CD14-positive monocyte (primary cell): ENCODE data around the gene ZNF844. TPM values are rescaled to one million over a fixed set of nuclear protein-coding genes. Genes with fewer than 3 reads are reported as not detected.

ENCODE experiments used
- DNase-seq, 3 donors: peaks; one replicate each; pipeline ENCODE4 v3.0.0-alpha.2; 2011 to 2022
- H2AFZ ChIP-seq: 2 replicates; pipeline ENCODE4 v1.6.0; 2012; ENCODE audit warnings: mild to moderate bottlenecking, low read depth, low read length, inconsistent platforms; ENCODE audit not compliant: insufficient read depth, poor library complexity, severe bottlenecking
- H3K27ac ChIP-seq, 2 donors: 1 replicate in 1 of 2; 2 replicates in 1 of 2; pipeline ENCODE4 v1.5.1; 2012 to 2013; ENCODE audit warnings: low read length in 2 of 2, control low read depth in 1 of 2, inconsistent platforms in 1 of 2, low read depth in 1 of 2, mild to moderate bottlenecking in 1 of 2
- H3K27me3 ChIP-seq, 2 donors: one replicate each; pipeline versions ENCODE4 v1.6.0 to v1.6.1; 2011 to 2013; ENCODE audit warnings: low read length in 2 of 2; ENCODE audit not compliant: control insufficient read depth in 2 of 2, insufficient read depth in 2 of 2
- H3K36me3 ChIP-seq, 2 donors: replicated peaks in 1 of 2; 1 replicate in 1 of 2; 2 replicates in 1 of 2; pipeline versions ENCODE4 v1.5.1 to v1.6.1; 2012 to 2013; ENCODE audit warnings: low read length in 2 of 2, control low read depth in 1 of 2, inconsistent platforms in 1 of 2, mild to moderate bottlenecking in 1 of 2; ENCODE audit not compliant: insufficient read depth in 2 of 2, control insufficient read depth in 1 of 2
- H3K4me1 ChIP-seq, 2 donors: 1 replicate in 1 of 2; 2 replicates in 1 of 2; pipeline versions ENCODE4 v1.5.1 to v1.6.1; 2012 to 2013; ENCODE audit warnings: low read length in 2 of 2, control low read depth in 1 of 2, inconsistent platforms in 1 of 2, mild to moderate bottlenecking in 1 of 2, moderate library complexity in 1 of 2; ENCODE audit not compliant: insufficient read depth in 2 of 2, control insufficient read depth in 1 of 2
- H3K4me2 ChIP-seq: replicated peaks from 2 replicates; pipeline ENCODE3; 2012; ENCODE audit warnings: low read length, moderate library complexity, mild to moderate bottlenecking; ENCODE audit not compliant: poor library complexity, severe bottlenecking; ENCODE audit errors: extremely low read depth
- H3K4me3 ChIP-seq, 3 experiments: fragments of 200-600 bp in 1 of 3; sonication (generic) in 1 of 3; replicated peaks in 1 of 3; 1 replicate in 2 of 3; 2 replicates in 1 of 3; pipeline ENCODE4 v1.5.1; 2011 to 2013; ENCODE audit warnings: low read length in 3 of 3, mild to moderate bottlenecking in 3 of 3, control low read depth in 2 of 3, low read depth in 2 of 3, inconsistent platforms in 1 of 3, moderate library complexity in 1 of 3
- H3K79me2 ChIP-seq: 2 replicates; pipeline ENCODE4 v1.6.0; 2012; ENCODE audit warnings: mild to moderate bottlenecking, control low read depth, inconsistent platforms, low read length, moderate library complexity; ENCODE audit not compliant: insufficient read depth
- H3K9ac ChIP-seq: 2 replicates; pipeline ENCODE4 v1.6.0; 2017; ENCODE audit warnings: low read length, mild to moderate bottlenecking; ENCODE audit not compliant: insufficient read depth, poor library complexity, severe bottlenecking
- H3K9me3 ChIP-seq, 2 donors: replicated peaks in 1 of 2; 1 replicate in 1 of 2; 2 replicates in 1 of 2; pipeline versions ENCODE4 v1.5.1 to v1.6.1; 2012 to 2013; ENCODE audit warnings: low read length in 2 of 2, control low read depth in 1 of 2; ENCODE audit not compliant: control insufficient read depth in 1 of 2, insufficient read depth in 1 of 2
- H4K20me1 ChIP-seq: 2 replicates; pipeline ENCODE4 v1.6.0; 2012; ENCODE audit warnings: mild to moderate bottlenecking, low read length, control low read depth, moderate library complexity; ENCODE audit not compliant: insufficient read depth
- H3K27ac Mint-ChIP-seq, 7 donors: one replicate each; pipeline ENCODE4 v1.8.0; 2020; ENCODE audit warnings: mild to moderate bottlenecking in 7 of 7, mixed read lengths in 7 of 7, moderate library complexity in 6 of 7, inconsistent platforms in 2 of 7
- H3K27me3 Mint-ChIP-seq, 3 donors: one replicate each; pipeline ENCODE4 v1.8.0; 2021 to 2022; ENCODE audit warnings: low read depth in 3 of 3, mild to moderate bottlenecking in 3 of 3, mixed read lengths in 3 of 3, moderate library complexity in 3 of 3, inconsistent platforms in 1 of 3
- H3K36me3 Mint-ChIP-seq, 2 donors: one replicate each; pipeline ENCODE4 v1.8.0; 2020; ENCODE audit warnings: mixed read lengths in 2 of 2, inconsistent platforms in 1 of 2, mild to moderate bottlenecking in 1 of 2
- H3K4me1 Mint-ChIP-seq: one replicate; pipeline ENCODE4 v1.8.0; 2020; ENCODE audit warnings: mild to moderate bottlenecking, mixed read lengths
- H3K4me3 Mint-ChIP-seq, 2 donors: one replicate each; pipeline ENCODE4 v1.8.0; 2020; ENCODE audit warnings: mild to moderate bottlenecking in 2 of 2, mixed read lengths in 2 of 2, moderate library complexity in 1 of 2
- H3K9me3 Mint-ChIP-seq, 7 donors: one replicate each; pipeline ENCODE4 v1.8.0; 2020 to 2022; ENCODE audit warnings: mixed read lengths in 7 of 7, mild to moderate bottlenecking in 6 of 7, moderate library complexity in 6 of 7, inconsistent platforms in 2 of 7
- WGBS: methylation state at CpG from one replicate; pipeline ENCODE4 v1.1.5; 2013; ENCODE audit warnings: missing lambda C conversion rate; ENCODE audit not compliant: insufficient coverage; 5-methylcytosine and 5-hydroxymethylcytosine counted together
- intact Hi-C, 2 donors: fragments of 100-400 bp; cut with micrococcal nuclease; formaldehyde crosslinking; loops; one replicate each; pipeline versions ENCODE4 v1.15.0 to v1.15.1; 2023
- polyA plus RNA-seq, 3 donors: library from polyadenylated mRNA; depleted of rRNA in 1 of 3; unstranded in 2 of 3; stranded (reverse) in 1 of 3; fragments of 300-500 nt in 2 of 3; fragments of >200 nt in 1 of 3; fragmentation: Illumina TruSeq in 2 of 3; gene quantifications; 1 replicate in 2 of 3; 2 replicates in 1 of 3; pipeline ENCODE4 v1.2.3, GENCODE V29; 2012 to 2021
- TF ChIP-seq, protein P1 (sequence below): fragments of 200-600 bp; IDR thresholded peaks from one replicate; pipeline ENCODE4 v1.8.0; 2022; ENCODE audit warnings: antibody characterized with exemption, mild to moderate bottlenecking

The ZNF844 gene
- polyA plus RNA-seq, 3 donors = 1.9 to 2.2 (median 2.0) TPM

DNA sequence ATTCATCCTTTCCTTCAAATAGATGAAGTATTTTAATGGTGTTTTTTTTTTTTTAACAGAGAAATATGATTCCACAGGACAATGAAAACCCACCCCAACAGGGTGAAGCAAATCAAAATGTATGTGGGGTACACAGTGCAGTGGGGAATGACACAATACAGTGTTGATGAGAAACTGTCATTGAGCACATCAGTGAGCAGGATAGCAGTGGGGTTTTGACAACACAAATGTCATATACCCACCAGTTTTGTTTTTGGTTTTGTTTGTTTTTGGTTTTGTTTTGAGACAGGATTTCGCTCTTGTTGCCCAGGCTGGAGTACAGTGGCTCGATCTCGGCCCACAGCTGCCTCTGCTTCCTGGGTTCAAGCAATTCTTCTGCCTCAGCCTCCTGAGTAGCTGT, 29.2 kb downstream of the ZNF844 start:
- Histone ChIP-seq H4K20me1 (no peaks in the 10 kb centered on the region), H3K27me3 (no peaks in the 10 kb centered on the region), H3K9me3 (peaks cover 3 to 15% of the 10 kb centered on the region in 2 donors), H3K4me3 (no peak overlapping the region), H3K4me1 (peaks cover 13 to 14% of the 10 kb centered on the region in 2 donors), H2AFZ (no peak overlapping the region), H3K79me2 (peaks cover 16% of the 10 kb centered on the region), H3K4me2 (no peak overlapping the region), H3K27ac (no peak overlapping the region), H3K9ac (no peak overlapping the region), H3K36me3 (no peaks in the 10 kb centered on the region)
- H3K4me3 Mint-ChIP-seq = no peak overlapping the region
- H3K27me3 Mint-ChIP-seq = peaks cover 0 to 3% (median 1%) of the 10 kb centered on the region in 3 donors
- no peak overlapping the region for H3K27ac Mint-ChIP-seq
- WGBS = 96% methylated on average over 3 of the region's 3 CpGs
- no peak for DNase-seq
- TF ChIP-seq, protein P1, sequence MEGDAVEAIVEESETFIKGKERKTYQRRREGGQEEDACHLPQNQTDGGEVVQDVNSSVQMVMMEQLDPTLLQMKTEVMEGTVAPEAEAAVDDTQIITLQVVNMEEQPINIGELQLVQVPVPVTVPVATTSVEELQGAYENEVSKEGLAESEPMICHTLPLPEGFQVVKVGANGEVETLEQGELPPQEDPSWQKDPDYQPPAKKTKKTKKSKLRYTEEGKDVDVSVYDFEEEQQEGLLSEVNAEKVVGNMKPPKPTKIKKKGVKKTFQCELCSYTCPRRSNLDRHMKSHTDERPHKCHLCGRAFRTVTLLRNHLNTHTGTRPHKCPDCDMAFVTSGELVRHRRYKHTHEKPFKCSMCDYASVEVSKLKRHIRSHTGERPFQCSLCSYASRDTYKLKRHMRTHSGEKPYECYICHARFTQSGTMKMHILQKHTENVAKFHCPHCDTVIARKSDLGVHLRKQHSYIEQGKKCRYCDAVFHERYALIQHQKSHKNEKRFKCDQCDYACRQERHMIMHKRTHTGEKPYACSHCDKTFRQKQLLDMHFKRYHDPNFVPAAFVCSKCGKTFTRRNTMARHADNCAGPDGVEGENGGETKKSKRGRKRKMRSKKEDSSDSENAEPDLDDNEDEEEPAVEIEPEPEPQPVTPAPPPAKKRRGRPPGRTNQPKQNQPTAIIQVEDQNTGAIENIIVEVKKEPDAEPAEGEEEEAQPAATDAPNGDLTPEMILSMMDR = no peak
- peaks cover 9 to 25% (median 19%) of the 10 kb centered on the region in 7 donors for H3K9me3 Mint-ChIP-seq
- intact Hi-C loops = loop anchor here (5.0 kb wide), 1 partner anchor 49 kb away; the partner anchor contains the start of gene ZNF20 (in 2 of the 2)
- H3K36me3 Mint-ChIP-seq = peaks cover 3 to 16% of the 10 kb centered on the region in 2 donors
- peaks cover 36% of the 10 kb centered on the region for H3K4me1 Mint-ChIP-seq

DNA sequence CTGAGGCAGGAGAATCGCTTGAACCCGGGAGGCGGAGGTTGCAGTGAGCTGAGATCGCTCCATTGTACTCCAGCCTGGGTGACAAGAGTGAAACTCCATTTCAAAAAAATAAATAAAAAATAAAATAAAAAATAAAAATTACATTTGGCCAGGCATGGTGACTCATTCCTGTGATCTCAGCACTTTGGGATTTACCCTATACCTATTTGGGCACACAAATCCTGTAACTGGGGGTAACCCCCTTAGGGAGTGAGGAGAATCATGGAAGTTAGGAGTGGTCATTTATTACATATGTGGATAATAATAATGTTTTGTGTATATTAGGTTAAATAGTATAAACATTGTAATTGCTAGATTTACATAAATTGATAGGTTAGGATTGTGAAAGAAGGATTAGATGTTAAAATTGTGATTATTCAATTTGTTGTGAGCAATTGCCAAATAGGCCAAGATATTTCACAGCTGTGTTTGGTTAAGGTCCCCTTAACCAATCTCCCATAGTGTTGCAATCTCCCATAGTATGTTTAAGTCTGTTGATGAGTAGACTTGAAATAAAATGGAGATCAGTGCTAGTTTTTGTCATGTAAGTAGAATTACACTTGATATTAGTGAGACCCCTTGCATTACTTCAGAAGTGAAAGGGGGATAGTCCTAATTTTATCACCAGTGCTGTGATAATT, 30.7 kb downstream of the ZNF844 start:
- peaks cover 20 to 34% (median 25%) of the 10 kb centered on the region in 7 donors for H3K9me3 Mint-ChIP-seq
- no CpG with 5 or more reads among the region's 4 CpGs for WGBS

More for the DNA sequence above, 30.7 kb downstream of the ZNF844 start:
- peaks cover 13 to 22% of the 10 kb centered on the region in 2 donors for H3K9me3 ChIP-seq
- H3K27ac Mint-ChIP-seq = no peak overlapping the region
- TF ChIP-seq, protein P1 = no peak
- no peak overlapping the region for H3K4me3 Mint-ChIP-seq
- peaks cover 16% of the 10 kb centered on the region for H3K79me2 ChIP-seq
- H3K27me3 Mint-ChIP-seq = peaks cover 0 to 3% (median 1%) of the 10 kb centered on the region in 3 donors
- no peak overlapping the region for H3K27ac ChIP-seq
- no peak overlapping the region for H3K9ac ChIP-seq
- DNase-seq = no peak
- no peaks in the 10 kb centered on the region for H3K27me3 ChIP-seq
- H3K36me3 Mint-ChIP-seq = peaks cover 5 to 21% of the 10 kb centered on the region in 2 donors
- intact Hi-C loops = no loop called here
- H3K4me1 ChIP-seq = peaks cover 13 to 14% of the 10 kb centered on the region in 2 donors
- no peaks in the 10 kb centered on the region for H3K36me3 ChIP-seq
- no peak overlapping the region for H2AFZ ChIP-seq
- no peaks in the 10 kb centered on the region for H4K20me1 ChIP-seq
- no peak overlapping the region for H3K4me3 ChIP-seq
- peaks cover 36% of the 10 kb centered on the region for H3K4me1 Mint-ChIP-seq
- no peak overlapping the region for H3K4me2 ChIP-seq
